DND-41 (cell line): ENCODE data around the gene ATG14.

Experiments
- CTCF ChIP-seq: IDR thresholded peaks from 2 replicates; pipeline ENCODE4 v1.5.1; 2012; ENCODE audit warnings: borderline replicate concordance, low read length, moderate library complexity, mild to moderate bottlenecking; ENCODE audit not compliant: poor library complexity, severe bottlenecking; ENCODE audit errors: extremely low read depth
- EZH2 ChIP-seq: IDR thresholded peaks from 3 replicates; pipeline ENCODE4 v1.6.1; 2012; ENCODE audit warnings: borderline replicate concordance, low read depth, mild to moderate bottlenecking, moderate library complexity, low read length, inconsistent platforms; ENCODE audit not compliant: severe bottlenecking

DNA sequence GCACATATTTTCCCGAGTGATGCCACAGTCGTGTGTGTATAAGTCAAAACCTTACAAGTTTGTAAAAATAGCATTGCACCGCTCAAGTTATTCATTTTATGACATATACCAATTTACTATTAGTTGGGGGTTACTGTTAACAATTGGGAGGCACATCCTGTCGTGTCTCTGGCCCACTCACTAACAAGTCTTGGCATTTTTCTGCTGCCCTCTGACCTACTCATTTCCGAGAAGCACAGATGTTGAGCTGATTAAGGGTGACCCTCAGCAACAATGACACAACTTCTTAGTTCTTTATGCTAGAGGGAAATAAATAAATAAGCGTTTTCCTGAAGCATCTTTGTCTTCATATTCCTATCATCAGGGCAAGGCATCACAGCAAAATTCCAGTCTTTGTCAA lies 6.8 kb upstream of the ATG14 start:
- TF ChIP-seq CTCF: no peak
- TF ChIP-seq EZH2: no peak
